ENCODE data around the gene ABHD5. TPM values are rescaled to one million over a fixed set of nuclear protein-coding genes. Genes with fewer than 3 reads are reported as not detected.
A peak's percentile ranks its signal among the peaks of the same experiment; 100 is the strongest.

The ABHD5 gene
- total RNA-seq, 1 experiment from 2014 or later = 10.5 TPM

DNA sequence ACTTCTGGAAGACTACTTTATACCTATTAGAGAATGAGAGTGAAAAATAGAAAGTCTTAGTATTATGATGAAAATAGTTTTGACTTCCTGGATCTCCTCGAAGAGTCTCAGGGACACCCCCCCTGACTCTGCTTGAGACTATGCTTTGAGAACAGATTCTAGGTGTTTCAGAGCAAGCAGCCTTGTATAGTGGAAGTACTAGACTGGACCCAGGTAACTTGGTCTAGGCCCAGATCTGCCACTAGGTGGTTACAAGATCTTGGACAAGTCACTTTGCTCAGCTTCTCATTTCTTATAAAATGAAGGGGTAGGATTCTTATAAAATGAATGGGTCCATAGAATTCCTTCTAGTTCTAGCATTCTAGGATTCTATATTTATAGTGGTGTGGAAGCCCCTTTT is 9.1 kb downstream of the ABHD5 start:
- no peaks in the 10 kb centered on the region for H3K4me1 ChIP-seq (ENCODE audit: control insufficient read depth, insufficient read depth, low read length)
- ATAC-seq (no peak), DNase-seq (ENCODE audit: low read depth, low spot score) (no peak)
- CTCF ChIA-PET = no interaction called here
- BruUV-seq (replicated peaks) = no TSS peak
- intact Hi-C loops (cut with micrococcal nuclease; ENCODE audit: unreplicated experiment) = no loop called here
- no peak overlapping the region for H3K27ac ChIP-seq (ENCODE audit: low read length)
- H3K27me3 ChIP-seq (ENCODE audit: control insufficient read depth, insufficient read depth, low read length) = no peaks in the 10 kb centered on the region
- in situ Hi-C loops (cut with HindIII; ENCODE audit: low pct_unique_long_range_greater_than_20kb, low sequenced_read_pairs) = no loop called here
- no peaks in the 10 kb centered on the region for H3K9me3 ChIP-seq (ENCODE audit: control insufficient read depth, insufficient read depth, low read depth, low read length)
- POLR2A ChIA-PET = no interaction called here
- H3K4me3 ChIP-seq (ENCODE audit: low read depth in 2 of 2, low read length in 2 of 2) = no peak overlapping the region
- TF ChIP-seq, protein P1, sequence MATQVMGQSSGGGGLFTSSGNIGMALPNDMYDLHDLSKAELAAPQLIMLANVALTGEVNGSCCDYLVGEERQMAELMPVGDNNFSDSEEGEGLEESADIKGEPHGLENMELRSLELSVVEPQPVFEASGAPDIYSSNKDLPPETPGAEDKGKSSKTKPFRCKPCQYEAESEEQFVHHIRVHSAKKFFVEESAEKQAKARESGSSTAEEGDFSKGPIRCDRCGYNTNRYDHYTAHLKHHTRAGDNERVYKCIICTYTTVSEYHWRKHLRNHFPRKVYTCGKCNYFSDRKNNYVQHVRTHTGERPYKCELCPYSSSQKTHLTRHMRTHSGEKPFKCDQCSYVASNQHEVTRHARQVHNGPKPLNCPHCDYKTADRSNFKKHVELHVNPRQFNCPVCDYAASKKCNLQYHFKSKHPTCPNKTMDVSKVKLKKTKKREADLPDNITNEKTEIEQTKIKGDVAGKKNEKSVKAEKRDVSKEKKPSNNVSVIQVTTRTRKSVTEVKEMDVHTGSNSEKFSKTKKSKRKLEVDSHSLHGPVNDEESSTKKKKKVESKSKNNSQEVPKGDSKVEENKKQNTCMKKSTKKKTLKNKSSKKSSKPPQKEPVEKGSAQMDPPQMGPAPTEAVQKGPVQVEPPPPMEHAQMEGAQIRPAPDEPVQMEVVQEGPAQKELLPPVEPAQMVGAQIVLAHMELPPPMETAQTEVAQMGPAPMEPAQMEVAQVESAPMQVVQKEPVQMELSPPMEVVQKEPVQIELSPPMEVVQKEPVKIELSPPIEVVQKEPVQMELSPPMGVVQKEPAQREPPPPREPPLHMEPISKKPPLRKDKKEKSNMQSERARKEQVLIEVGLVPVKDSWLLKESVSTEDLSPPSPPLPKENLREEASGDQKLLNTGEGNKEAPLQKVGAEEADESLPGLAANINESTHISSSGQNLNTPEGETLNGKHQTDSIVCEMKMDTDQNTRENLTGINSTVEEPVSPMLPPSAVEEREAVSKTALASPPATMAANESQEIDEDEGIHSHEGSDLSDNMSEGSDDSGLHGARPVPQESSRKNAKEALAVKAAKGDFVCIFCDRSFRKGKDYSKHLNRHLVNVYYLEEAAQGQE (IDR thresholded peaks at IDR 0.05; ENCODE audit: insufficient read depth in 1 of 2, low read depth in 2 of 2, low read length in 1 of 2) = no peak
- TF ChIP-seq POLR2AphosphoS5 (IDR thresholded peaks at IDR 0.05; ENCODE audit: low read depth, low read length) (no peak), SIN3A (IDR thresholded peaks at IDR 0.05; ENCODE audit: borderline replicate concordance, insufficient read depth, low read depth, low read length) (no peak), TCF7L2 (IDR thresholded peaks at IDR 0.05; ENCODE audit: low read depth, low read length) (no peak)
- TF ChIP-seq, protein P2, sequence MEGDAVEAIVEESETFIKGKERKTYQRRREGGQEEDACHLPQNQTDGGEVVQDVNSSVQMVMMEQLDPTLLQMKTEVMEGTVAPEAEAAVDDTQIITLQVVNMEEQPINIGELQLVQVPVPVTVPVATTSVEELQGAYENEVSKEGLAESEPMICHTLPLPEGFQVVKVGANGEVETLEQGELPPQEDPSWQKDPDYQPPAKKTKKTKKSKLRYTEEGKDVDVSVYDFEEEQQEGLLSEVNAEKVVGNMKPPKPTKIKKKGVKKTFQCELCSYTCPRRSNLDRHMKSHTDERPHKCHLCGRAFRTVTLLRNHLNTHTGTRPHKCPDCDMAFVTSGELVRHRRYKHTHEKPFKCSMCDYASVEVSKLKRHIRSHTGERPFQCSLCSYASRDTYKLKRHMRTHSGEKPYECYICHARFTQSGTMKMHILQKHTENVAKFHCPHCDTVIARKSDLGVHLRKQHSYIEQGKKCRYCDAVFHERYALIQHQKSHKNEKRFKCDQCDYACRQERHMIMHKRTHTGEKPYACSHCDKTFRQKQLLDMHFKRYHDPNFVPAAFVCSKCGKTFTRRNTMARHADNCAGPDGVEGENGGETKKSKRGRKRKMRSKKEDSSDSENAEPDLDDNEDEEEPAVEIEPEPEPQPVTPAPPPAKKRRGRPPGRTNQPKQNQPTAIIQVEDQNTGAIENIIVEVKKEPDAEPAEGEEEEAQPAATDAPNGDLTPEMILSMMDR (IDR thresholded peaks at IDR 0.05) = peak; percentile 34; the same call in 1 of the 2 replicates
- no peaks in the 10 kb centered on the region; the same call in 1 of the 2 replicates for H3K36me3 ChIP-seq (ENCODE audit: control insufficient read depth, insufficient read depth, low read length)

DNA sequence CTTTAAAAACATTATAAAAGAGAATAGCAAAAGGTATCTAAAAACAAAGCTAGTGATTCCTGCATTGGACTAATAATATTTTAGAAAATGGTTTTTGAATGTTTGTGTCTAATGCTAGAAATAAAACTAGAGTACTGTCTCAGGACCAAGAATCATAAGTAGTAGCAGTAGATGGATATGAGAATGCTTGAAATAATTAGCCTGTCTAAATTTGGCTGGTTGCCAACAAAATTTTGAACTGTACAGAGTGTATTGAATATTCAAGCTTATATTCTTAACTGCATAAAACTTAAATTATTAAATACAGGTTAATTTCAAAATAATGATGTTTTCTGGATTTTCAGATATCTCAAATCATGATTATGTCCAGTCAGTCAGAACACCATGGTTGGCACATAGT is 14.0 kb downstream of the ABHD5 start:
- in situ Hi-C loops (cut with HindIII; ENCODE audit: low pct_unique_long_range_greater_than_20kb, low sequenced_read_pairs) (no loop called here), intact Hi-C loops (cut with micrococcal nuclease; ENCODE audit: unreplicated experiment) (no loop called here)
- Histone ChIP-seq H3K27ac (ENCODE audit: low read length) (no peak overlapping the region), H3K4me3 (ENCODE audit: low read depth in 2 of 2, low read length in 2 of 2) (no peak overlapping the region), H3K36me3 (ENCODE audit: control insufficient read depth, insufficient read depth, low read length) (no peaks in the 10 kb centered on the region; the same call in 1 of the 2 replicates), H3K4me1 (ENCODE audit: control insufficient read depth, insufficient read depth, low read length) (no peaks in the 10 kb centered on the region), H3K27me3 (ENCODE audit: control insufficient read depth, insufficient read depth, low read length) (no peaks in the 10 kb centered on the region), H3K9me3 (ENCODE audit: control insufficient read depth, insufficient read depth, low read depth, low read length) (no peaks in the 10 kb centered on the region)
- no peak for DNase-seq (ENCODE audit: low read depth, low spot score)
- CTCF ChIA-PET = no interaction called here
- POLR2A ChIA-PET = no interaction called here
- TF ChIP-seq, protein P2 (IDR thresholded peaks at IDR 0.05) = no peak
- TF ChIP-seq POLR2AphosphoS5 (IDR thresholded peaks at IDR 0.05; ENCODE audit: low read depth, low read length) (no peak), TCF7L2 (IDR thresholded peaks at IDR 0.05; ENCODE audit: low read depth, low read length) (no peak), SIN3A (IDR thresholded peaks at IDR 0.05; ENCODE audit: borderline replicate concordance, insufficient read depth, low read depth, low read length) (no peak)
- TF ChIP-seq, protein P1 (IDR thresholded peaks at IDR 0.05; ENCODE audit: insufficient read depth in 1 of 2, low read depth in 2 of 2, low read length in 1 of 2) = no peak
- no peak for ATAC-seq
- no TSS peak for BruUV-seq (replicated peaks)

Data from Panc1 (cell line).